ENCODE data around the gene SPOPL.

GRCh38 chr2:138452324-138452723, 49.2 kb upstream of the SPOPL start:
- TF ChIP-seq CTCF (conservative IDR thresholded peaks at IDR 0.05) (no peak), EZH2 (IDR thresholded peaks at IDR 0.05; ENCODE audit: low read depth) (no peak)

Data from PC-9 (cell line).